Stimulated activated CD8-positive, alpha-beta memory T cell treated with anti-CD3 and anti-CD28 coated beads, Interleukin-15, amount 100 ng/mL, for 48 hours (primary cell): ENCODE data around the gene CROT.

Source experiments
- DNase-seq, 2 donors: peaks; one replicate each; pipeline ENCODE4 v3.0.0-alpha.2; 2020; ENCODE audit warnings: low read depth in 2 of 2

The CROT gene

DNA sequence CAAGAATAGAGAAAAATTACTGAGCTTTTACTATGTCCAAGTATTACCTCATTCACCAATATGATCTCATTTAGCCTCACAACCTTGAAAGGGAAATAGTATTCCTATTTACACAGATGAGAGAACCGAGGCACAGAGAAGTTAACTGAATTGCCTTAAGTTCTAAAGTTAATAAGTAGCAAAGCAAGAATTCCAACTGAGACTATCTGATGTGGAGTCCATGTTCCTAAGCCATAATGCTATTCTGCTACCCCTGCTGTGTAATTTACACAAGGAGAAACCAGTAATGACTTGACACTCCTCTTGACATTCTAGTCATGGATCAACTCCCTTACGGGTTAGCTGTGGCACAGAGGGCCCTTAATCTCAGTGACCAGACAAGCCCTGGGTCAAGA lies 69.3 kb downstream of the CROT start:
- no peak for DNase-seq

DNA sequence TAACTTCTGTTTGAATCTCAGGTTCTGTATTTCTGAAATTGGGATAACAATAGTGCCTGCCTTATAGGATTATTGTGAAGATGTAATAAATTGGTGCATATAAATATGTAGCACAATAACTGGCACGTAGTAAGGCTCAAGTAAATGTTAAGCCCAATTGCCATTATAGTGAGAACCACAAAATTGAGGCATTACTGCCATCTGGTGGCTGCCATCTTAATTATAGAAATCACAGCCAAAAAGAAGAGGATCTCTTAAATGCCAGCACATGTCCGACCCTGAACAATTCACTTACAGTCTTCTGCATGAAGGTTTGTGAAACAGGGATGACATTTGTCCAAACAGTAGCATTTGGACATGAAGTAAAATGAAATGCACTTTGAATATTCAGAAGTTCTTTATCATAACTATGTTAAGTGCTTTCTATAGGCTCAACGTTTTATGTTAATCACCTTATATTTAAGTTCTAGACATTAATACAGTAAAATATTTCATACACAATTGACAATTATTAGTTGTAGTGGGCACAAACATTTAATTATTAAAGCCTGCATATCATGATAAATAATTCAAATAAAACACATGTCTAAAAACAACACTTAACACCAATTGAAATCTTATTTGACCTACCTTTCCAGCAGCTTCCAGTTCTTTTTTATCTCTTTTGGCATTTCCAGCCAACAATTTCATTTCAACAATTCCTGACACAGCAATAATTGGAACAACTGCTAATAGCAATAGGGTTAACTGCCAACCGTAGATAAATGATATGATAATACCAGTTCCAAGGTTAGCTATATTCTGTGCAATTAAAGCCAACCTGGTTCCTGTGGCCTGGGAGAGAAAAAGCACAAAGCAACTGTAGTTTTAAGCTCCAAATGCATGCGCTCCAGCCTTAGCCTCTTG lies 71.5 kb downstream of the CROT start:
- DNase-seq = peak; percentile 4 to 16

DNA sequence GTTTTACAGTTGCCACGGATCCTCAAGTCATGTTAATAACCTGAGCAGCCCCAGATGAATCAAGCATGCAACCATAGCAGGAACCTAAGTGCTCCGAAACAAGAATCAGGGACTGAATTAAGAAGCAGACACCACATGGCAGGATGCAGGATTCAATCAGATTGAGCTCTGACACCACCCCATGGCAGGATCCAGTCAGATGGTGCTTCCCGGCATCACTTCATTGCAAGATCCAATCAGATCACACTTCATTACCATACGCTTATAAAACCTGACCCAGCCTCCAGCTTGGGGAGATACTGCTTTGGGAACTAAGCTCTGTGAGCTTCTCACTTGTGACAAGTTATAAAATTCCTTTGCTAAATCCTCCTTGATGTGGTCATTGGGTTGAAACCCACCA lies 74.7 kb downstream of the CROT start:
- DNase-seq = no peak

DNA sequence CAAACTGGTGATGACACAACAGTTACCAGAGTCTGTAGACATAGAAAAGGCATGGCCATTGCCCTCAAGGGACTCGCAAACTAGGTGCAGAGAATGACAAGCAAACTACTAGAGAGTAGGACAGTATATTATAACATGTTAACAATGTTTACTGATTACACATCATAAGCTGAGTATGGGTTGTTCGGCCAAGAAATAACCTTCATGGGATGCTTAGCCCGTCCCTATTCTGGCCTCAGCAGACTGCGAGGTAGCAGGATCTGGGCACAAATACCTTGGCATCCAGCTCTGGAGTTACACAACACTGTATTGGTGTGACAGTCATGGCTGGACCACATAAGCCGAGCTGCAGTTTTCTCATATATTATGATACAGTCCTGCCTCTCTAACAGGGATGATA lies 78.6 kb downstream of the CROT start:
- DNase-seq = no peak

DNA sequence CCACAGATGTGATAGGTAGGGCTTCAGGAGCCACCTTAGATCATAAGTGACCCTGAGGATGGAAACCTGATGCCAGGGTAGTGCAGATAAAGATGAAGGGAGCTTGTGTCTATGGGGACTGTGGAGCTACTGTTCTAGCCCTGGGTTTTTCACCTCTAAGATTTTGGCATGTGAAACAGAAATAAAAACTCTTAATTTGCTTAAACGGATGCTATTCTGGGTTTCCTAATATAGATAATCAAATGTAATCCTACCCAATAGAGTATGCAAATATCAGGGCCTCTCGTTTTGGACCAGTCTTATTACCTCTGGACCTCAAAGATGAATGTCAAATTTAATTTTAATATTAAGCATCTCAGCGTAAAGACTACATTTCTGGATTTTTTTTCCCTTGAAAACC lies 80.7 kb downstream of the CROT start:
- DNase-seq = no peak

DNA sequence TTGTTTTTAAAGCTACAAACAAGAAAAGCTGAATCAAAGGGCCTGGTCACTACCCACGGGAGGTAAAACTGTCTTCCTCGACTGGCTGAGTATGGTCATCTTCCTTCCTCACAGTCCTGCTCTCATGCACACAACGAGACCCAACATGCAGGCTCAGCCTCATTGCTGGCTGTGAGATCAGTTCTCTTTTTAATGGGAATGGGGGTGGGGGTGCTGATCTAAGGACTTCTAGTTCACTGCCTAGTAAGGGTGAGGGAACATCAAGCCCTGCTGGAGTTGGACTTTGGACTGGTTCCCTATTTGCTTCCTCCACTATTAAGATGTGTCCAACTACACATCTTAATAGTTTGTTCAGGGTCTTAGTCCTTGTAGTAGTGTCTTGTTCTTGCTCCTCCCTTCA lies 81.8 kb downstream of the CROT start:
- no peak for DNase-seq

DNA sequence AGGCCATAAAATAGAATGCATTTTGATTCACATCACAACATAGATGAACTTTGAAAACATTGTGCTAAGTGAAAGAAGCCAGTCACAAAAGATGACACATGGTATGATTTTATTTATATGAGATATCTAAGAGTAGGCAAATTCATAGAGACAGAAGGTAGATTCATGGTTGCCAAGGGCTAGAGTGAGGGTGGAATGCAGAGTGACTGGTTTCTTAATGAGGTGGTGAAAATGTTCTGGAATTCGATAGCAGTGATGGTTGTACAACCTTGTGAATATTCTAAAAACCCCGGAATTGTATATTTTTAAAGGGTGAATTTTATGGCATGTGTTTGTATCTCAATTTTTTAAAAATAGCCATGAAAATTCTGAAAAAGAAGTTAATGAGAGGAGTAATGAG lies 87.1 kb downstream of the CROT start:
- no peak for DNase-seq

DNA sequence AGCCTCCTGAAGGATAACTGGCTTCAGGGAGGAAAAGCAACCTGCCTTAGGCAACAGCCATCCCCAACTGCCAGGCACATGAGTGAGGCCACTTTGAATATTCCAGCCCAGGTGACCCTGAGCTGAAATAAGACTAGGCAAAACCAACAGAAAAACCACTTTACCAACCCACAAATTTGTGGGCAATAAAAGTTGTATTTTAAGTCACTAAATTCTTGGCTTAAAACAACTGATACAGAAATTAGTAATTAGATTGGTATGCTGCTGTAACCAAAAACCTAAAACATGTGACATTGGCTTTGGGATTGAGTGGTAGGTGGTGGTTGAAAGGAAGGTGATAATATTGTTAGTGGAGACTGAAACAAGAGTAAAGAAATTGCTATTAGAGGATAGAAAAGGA lies 90.1 kb downstream of the CROT start:
- DNase-seq = no peak

DNA sequence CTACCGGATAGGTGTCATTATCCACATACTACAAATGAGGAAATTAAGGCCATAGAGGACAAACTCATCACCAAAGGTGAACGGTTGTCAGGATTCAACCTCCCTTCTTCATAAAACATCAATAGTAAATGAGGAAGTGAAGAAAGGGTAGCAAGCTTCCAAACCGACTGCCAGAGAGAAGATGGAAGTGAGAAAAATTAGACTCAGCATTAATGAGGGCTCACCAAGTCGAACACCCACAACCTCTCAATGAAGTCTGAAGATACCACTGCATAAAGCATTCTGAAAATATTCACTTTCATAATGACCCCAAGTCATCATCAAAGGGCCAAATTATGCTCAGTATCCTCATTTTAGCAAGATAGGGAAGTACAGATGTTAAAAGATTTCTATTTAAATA lies 100.4 kb downstream of the CROT start:
- DNase-seq = no peak

DNA sequence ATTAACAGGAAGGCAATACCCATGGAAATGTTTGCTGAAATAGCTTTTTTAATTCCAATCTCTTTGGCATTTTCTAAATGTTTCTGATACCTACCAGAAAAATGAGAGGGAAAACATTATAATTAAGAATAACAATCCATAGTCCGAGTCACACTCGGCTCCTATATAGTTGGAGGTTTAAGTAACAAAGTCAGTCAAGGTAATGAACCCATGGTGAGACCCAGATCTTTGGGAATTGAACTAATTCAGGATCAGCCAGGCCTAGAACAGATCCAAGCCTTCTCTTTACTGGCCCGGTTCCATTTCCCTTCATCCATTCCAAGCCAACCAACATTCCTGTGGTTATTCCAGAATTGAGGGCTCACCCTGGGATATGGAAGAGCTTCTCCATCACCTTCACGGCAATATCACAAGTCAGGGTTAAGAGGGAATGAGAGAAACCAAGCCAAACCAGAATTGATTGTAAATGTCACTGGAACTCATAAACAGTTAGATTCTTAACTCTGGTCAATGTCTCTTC lies 101.7 kb downstream of the CROT start:
- DNase-seq = no peak

DNA sequence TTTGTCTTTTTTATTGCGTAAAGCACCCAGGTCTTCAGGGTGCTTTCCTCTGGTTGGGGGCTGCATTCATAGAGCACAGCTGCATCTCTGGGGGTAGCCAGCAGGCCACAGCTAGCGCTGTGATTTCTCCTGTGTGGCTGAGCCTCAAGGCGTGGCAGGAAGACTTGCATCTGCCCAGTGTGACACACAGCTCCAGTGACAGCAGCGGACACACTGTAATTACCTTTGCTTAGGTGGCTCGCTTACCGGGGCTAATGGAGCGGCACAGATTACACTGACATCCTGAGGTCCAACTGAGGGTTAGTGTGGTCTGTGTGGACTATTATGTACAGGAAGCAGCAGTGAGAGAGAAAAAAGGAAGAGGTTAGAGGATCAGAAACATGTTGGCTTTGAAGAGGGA lies 102.9 kb downstream of the CROT start:
- DNase-seq = no peak
